Measurements from ENCODE around the gene HS3ST6.
A peak's percentile ranks its signal among the peaks of the same experiment; 100 is the strongest.

The HS3ST6 gene

GRCh38 chr16:1874854-1875253 lies 43.4 kb downstream of the HS3ST6 start:
- FAIRE-seq = no peak

GRCh38 chr16:1871974-1872635 lies 46.1 kb downstream of the HS3ST6 start, which contains the start of gene MEIOB:
TSS of gene MEIOB (minus strand) at chr16:1872164. CDS start at chr16:1868175, 3,989 bp downstream.
- no peak for FAIRE-seq

GRCh38 chr16:1870365-1871082 lies 47.7 kb downstream of the HS3ST6 start:
- no peak for FAIRE-seq

GRCh38 chr16:1865902-1866690 lies 52.1 kb downstream of the HS3ST6 start:
- FAIRE-seq = no peak

GRCh38 chr16:1863681-1864460 lies 54.3 kb downstream of the HS3ST6 start:
- peak; percentile 85 for FAIRE-seq

- FAIRE-seq = no peak
These were observed 55.8 kb downstream of the HS3ST6 start for GRCh38 chr16:1862394-1862793.

GRCh38 chr16:1861730-1862129 lies 56.5 kb downstream of the HS3ST6 start:
- FAIRE-seq = no peak

All from endometrium (tissue), 2 donors.